Ovary (tissue), 9 donors: ENCODE data around the gene RNF113B. TPM values are rescaled to one million over a fixed set of nuclear protein-coding genes. Genes with fewer than 3 reads are reported as not detected.
A peak's percentile ranks its signal among the peaks of the same experiment; 100 is the strongest.

ENCODE experiments used
- DNase-seq, 5 donors: peaks; one replicate each; pipeline ENCODE4 v3.0.0-alpha.2; 2019 to 2020
- H3K27ac ChIP-seq, 2 donors: fragments of 200-600 bp; one replicate each; pipeline versions ENCODE4 v1.5.1 to v1.8.0; 2019 to 2022
- H3K27me3 ChIP-seq: fragments of 200-600 bp; one replicate; pipeline ENCODE4 v1.8.0; 2022
- H3K36me3 ChIP-seq: fragments of 200-600 bp; sonication (generic); one replicate; pipeline ENCODE4 v1.5.1; 2019
- H3K4me1 ChIP-seq: one replicate; pipeline ENCODE4 v1.8.1; 2013; ENCODE audit warnings: mild to moderate bottlenecking, moderate library complexity; ENCODE audit not compliant: insufficient read depth
- H3K4me3 ChIP-seq: fragments of 200-600 bp; sonication (generic); one replicate; pipeline ENCODE4 v1.5.1; 2017
- H3K9me3 ChIP-seq, 2 donors: fragments of 200-600 bp in 1 of 2; sonication (generic) in 1 of 2; one replicate each; pipeline versions ENCODE4 v1.5.1 to v1.8.1; 2013 to 2019; ENCODE audit warnings: mild to moderate bottlenecking in 1 of 2, moderate library complexity in 1 of 2
- CTCF ChIP-seq, 3 donors: fragments of 450-650 bp in 2 of 3; fragments of 200-600 bp in 1 of 3; IDR thresholded peaks; one replicate each; pipeline versions ENCODE4 v1.5.1 to v1.8.0; 2016 to 2022; ENCODE audit warnings: antibody characterized with exemption in 3 of 3, mild to moderate bottlenecking in 1 of 3
- EP300 ChIP-seq: sonication (generic); formaldehyde crosslinking; IDR thresholded peaks from one replicate; pipeline ENCODE4 v1.6.1; 2017; ENCODE audit warnings: antibody characterized with exemption
- POLR2A ChIP-seq: fragments of 450-650 bp; IDR thresholded peaks from one replicate; pipeline ENCODE4 v1.6.1; 2017; ENCODE audit warnings: antibody characterized with exemption, mild to moderate bottlenecking, moderate library complexity
- WGBS, 3 donors: extraction: QIAGEN DNeasy Blood & Tissue Kit in 1 of 3; methylation state at CpG; one replicate each; pipeline versions ENCODE4 v1.1.5 to v1.1.7; 2013 to 2017; 5-methylcytosine and 5-hydroxymethylcytosine counted together
- intact Hi-C, 4 donors: fragments of 100-400 bp; cut with DNase I; formaldehyde crosslinking; loops; one replicate each; pipeline versions ENCODE4 v1.11.0 to v1.15.1; 2022 to 2023
- polyA plus RNA-seq, 2 donors: library from polyadenylated mRNA; stranded (reverse); fragments of 200-250 nt in 1 of 2; fragments of 350-450 nt in 1 of 2; fragmentation: Illumina TruSeq in 1 of 2; extraction: RNeasy Lipid Tissue Mini Kit (QIAGEN cat#74804) in 1 of 2; gene quantifications; one replicate each; pipeline ENCODE4 v1.2.3, GENCODE V29; 2013 to 2014
- total RNA-seq, 7 donors: library from RNA; depleted of rRNA in 2 of 7; stranded (reverse); fragments of >200 nt in 2 of 7; fragmentation: NEBNext Ultra II Directional in 3 of 7; extraction: Animal tissue kit (Norgen Biotek cat#: 25700) in 3 of 7; gene quantifications; one replicate each; pipeline versions ENCODE4 v1.1.0 to v1.2.4, GENCODE V29; 2016 to 2023
- donor health status: DM: no; HTN: no; CAD: no; lungs with moderate emphysema.
- donor health status: DM: no; HTN: no; CAD: no.
- donor health status: Bipolar disorder and iron deficiency.
- donor health status: DM: yes; HTN: yes; CAD: no.
- donor health status: DM: no; HTN: no; CAD: no.
- donor health status: DM: yes; HTN: yes; CAD: no.

The RNF113B gene
- total and polyA plus RNA-seq, 9 donors, result 0.05 TPM; not detected in 8

- 28 to 52% (median 48%) methylated on average over 4 of the region's 4 CpGs for WGBS, 3 donors
- Histone ChIP-seq H3K27ac (no peak overlapping the region), H3K4me3 (no peak overlapping the region), H3K9me3 (no peaks in the 10 kb centered on the region), H3K27me3 (no peaks in the 10 kb centered on the region), H3K36me3 (no peaks in the 10 kb centered on the region), H3K4me1 (peaks cover 7% of the 10 kb centered on the region)
- peak in 3 of 5 donors; percentile 28 to 55 (median 34) for DNase-seq
- intact Hi-C loops, result no loop called here
- TF ChIP-seq EP300, result no peak
- no peak for TF ChIP-seq CTCF (IDR thresholded peaks at IDR 0.05)
- no peak for TF ChIP-seq POLR2A
Measured at GRCh38 chr13:98216135-98216565, 39.1 kb upstream of the RNF113B start.

- WGBS, 3 donors, result 90 to 95% (median 92%) methylated on average over 6 of the region's 6 CpGs
- no peak for DNase-seq
- H3K4me1 ChIP-seq, result peaks cover 7% of the 10 kb centered on the region
- no peaks in the 10 kb centered on the region for H3K9me3 ChIP-seq
- H3K36me3 ChIP-seq, result no peaks in the 10 kb centered on the region
- no peak overlapping the region for H3K27ac ChIP-seq
- no peaks in the 10 kb centered on the region for H3K27me3 ChIP-seq
- intact Hi-C loops, result no loop called here
- TF ChIP-seq POLR2A, result no peak
- TF ChIP-seq EP300, result no peak
- no peak for TF ChIP-seq CTCF (IDR thresholded peaks at IDR 0.05)
- H3K4me3 ChIP-seq, result no peak overlapping the region
Measured at GRCh38 chr13:98215508-98215907, 38.4 kb upstream of the RNF113B start.

GRCh38 chr13:98214707-98215106, 37.6 kb upstream of the RNF113B start:
- DNase-seq, result no peak
- Histone ChIP-seq H3K27me3 (no peaks in the 10 kb centered on the region), H3K9me3 (no peaks in the 10 kb centered on the region), H3K4me1 (peaks cover 4% of the 10 kb centered on the region), H3K36me3 (no peaks in the 10 kb centered on the region), H3K4me3 (no peak overlapping the region), H3K27ac (no peak overlapping the region)
- WGBS, 3 donors, result 48 to 70% (median 52%) methylated on average over 6 of the region's 6 CpGs
- no peak for TF ChIP-seq EP300
- TF ChIP-seq POLR2A, result no peak
- no peak for TF ChIP-seq CTCF (IDR thresholded peaks at IDR 0.05)
- intact Hi-C loops, result no loop called here

GRCh38 chr13:98214008-98214643, 37.1 kb upstream of the RNF113B start:
- no peaks in the 10 kb centered on the region for H3K36me3 ChIP-seq
- intact Hi-C loops, result no loop called here
- H3K9me3 ChIP-seq, result no peaks in the 10 kb centered on the region
- no peak for TF ChIP-seq CTCF (IDR thresholded peaks at IDR 0.05)
- no peak for TF ChIP-seq EP300
- no peak for TF ChIP-seq POLR2A
- peaks cover 4% of the 10 kb centered on the region for H3K4me1 ChIP-seq
- 1 to 12% (median 11%) methylated on average over 15 to 16 of the region's 16 CpGs for WGBS, 3 donors
- H3K27ac ChIP-seq, result peak overlapping the region in 1 of 2 donors; percentile 38
- DNase-seq, result peak; percentile 42 to 73 (median 56)
- no peak overlapping the region for H3K4me3 ChIP-seq
- no peaks in the 10 kb centered on the region for H3K27me3 ChIP-seq
